GM23248 (cell line): Measurements from ENCODE around the gene TTLL9.

Source experiments
- EZH2 ChIP-seq: fragments of 200-600 bp; sonication (generic); IDR thresholded peaks from 2 replicates; pipeline ENCODE4 v1.6.1; 2018; ENCODE audit warnings: antibody characterized with exemption, mild to moderate bottlenecking; ENCODE audit not compliant: insufficient read depth, poor library complexity, severe bottlenecking
- EZH2phosphoT487 ChIP-seq: fragments of 200-600 bp; sonication (generic); IDR thresholded peaks from 2 replicates; pipeline ENCODE4 v1.6.1; 2018; ENCODE audit warnings: antibody characterized with exemption, moderate library complexity, mild to moderate bottlenecking, low read depth; ENCODE audit not compliant: insufficient read depth

- no peak for TF ChIP-seq EZH2
- TF ChIP-seq EZH2phosphoT487 = no peak
Measured at GRCh38 chr20:31861385-31862156, 8.9 kb upstream of the TTLL9 start.
